ENCODE data around the gene CD151. TPM values are rescaled to one million over a fixed set of nuclear protein-coding genes. Genes with fewer than 3 reads are reported as not detected.

The CD151 gene
- total RNA-seq, 2 experiments from 2014 or later, result 45.9 to 46.5 TPM

DNA sequence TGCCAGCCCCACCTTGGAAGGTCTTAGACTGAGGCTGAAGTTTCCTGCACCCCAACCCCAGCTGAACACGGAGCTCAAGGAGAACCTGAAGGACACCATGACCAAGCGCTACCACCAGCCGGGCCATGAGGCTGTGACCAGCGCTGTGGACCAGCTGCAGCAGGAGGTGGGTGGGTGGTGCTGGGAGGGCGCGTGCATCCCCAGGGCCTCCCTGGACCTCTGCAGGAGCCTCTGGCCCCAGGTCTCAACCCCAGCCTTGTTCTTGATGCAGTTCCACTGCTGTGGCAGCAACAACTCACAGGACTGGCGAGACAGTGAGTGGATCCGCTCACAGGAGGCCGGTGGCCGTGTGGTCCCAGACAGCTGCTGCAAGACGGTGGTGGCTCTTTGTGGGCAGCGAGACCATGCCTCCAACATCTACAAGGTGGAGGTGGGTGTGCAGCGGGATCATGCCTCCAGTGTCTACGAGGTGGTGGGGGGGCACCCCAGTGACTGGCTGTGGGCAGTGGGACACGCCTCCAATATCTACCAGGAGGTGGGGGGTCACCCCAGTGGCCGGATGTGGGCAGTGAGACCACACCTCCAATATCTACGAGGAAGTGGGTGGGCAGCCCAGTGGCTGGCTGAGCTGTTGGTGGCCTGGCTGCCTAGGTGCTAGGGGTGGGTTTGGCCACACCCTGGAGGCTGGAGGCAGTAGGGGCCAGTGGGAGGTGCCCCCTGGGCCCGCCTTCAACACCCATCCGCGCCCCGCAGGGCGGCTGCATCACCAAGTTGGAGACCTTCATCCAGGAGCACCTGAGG lies 4.6 kb downstream of the CD151 start:
- H3K4me3 Mint-ChIP-seq, result no peak overlapping the region
- peaks cover 3% of the 10 kb centered on the region for H3K27me3 Mint-ChIP-seq
- ChIA-PET CTCF (interaction anchor here (1.9 kb wide), 1 partner anchor 10 kb away, joined by 7 read pairs; no protein-coding TSS in a partner anchor), POLR2A (interaction anchor here (8.2 to 21.1 kb wide), 2 partner anchors 9 to 22 kb away, joined by 81 to 273 read pairs; partner anchors contain the start of genes CD151, CRACR2B, PNPLA2 and RPLP2)
- H3K27ac Mint-ChIP-seq, result no peak overlapping the region
- peaks cover 28% of the 10 kb centered on the region for H3K4me1 Mint-ChIP-seq (ENCODE audit: low read depth)
- TF ChIP-seq, protein P1, sequence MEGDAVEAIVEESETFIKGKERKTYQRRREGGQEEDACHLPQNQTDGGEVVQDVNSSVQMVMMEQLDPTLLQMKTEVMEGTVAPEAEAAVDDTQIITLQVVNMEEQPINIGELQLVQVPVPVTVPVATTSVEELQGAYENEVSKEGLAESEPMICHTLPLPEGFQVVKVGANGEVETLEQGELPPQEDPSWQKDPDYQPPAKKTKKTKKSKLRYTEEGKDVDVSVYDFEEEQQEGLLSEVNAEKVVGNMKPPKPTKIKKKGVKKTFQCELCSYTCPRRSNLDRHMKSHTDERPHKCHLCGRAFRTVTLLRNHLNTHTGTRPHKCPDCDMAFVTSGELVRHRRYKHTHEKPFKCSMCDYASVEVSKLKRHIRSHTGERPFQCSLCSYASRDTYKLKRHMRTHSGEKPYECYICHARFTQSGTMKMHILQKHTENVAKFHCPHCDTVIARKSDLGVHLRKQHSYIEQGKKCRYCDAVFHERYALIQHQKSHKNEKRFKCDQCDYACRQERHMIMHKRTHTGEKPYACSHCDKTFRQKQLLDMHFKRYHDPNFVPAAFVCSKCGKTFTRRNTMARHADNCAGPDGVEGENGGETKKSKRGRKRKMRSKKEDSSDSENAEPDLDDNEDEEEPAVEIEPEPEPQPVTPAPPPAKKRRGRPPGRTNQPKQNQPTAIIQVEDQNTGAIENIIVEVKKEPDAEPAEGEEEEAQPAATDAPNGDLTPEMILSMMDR (IDR thresholded peaks at IDR 0.05), result no peak
- DNase-seq, result no peak
- H3K36me3 Mint-ChIP-seq (ENCODE audit: low read depth), result peaks cover 19% of the 10 kb centered on the region
- no peak for ATAC-seq
- no peaks in the 10 kb centered on the region for H3K9me3 Mint-ChIP-seq
- intact Hi-C loops (cut with micrococcal nuclease), result no loop called here

DNA sequence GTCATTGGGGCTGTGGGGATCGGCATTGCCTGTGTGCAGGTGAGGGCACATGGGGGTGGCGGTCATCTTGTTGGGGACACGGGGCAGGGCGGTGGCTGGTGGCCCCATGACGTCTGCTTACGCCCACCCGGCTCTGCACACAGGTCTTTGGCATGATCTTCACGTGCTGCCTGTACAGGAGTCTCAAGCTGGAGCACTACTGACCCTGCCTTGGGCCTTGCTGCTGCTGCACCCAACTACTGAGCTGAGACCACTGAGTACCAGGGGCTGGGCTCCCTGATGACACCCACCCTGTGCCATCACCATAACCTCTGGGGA lies 5.2 kb downstream of the CD151 start:
- TF ChIP-seq, protein P1 (IDR thresholded peaks at IDR 0.05), result no peak
- Mint-ChIP-seq H3K4me1 (ENCODE audit: low read depth) (peaks cover 28% of the 10 kb centered on the region), H3K9me3 (no peaks in the 10 kb centered on the region), H3K27ac (no peak overlapping the region), H3K27me3 (peaks cover 3% of the 10 kb centered on the region), H3K36me3 (ENCODE audit: low read depth) (peaks cover 19% of the 10 kb centered on the region), H3K4me3 (no peak overlapping the region)
- POLR2A ChIA-PET, result interaction anchor here (8.2 to 21.1 kb wide), 2 partner anchors 9 to 22 kb away, joined by 81 to 273 read pairs; partner anchors contain the start of genes CD151, CRACR2B, PNPLA2 and RPLP2
- CTCF ChIA-PET, result interaction anchor here (1.9 kb wide), 1 partner anchor 10 kb away, joined by 7 read pairs; no protein-coding TSS in a partner anchor
- intact Hi-C loops (cut with micrococcal nuclease), result no loop called here
- ATAC-seq (no peak), DNase-seq (no peak)

DNA sequence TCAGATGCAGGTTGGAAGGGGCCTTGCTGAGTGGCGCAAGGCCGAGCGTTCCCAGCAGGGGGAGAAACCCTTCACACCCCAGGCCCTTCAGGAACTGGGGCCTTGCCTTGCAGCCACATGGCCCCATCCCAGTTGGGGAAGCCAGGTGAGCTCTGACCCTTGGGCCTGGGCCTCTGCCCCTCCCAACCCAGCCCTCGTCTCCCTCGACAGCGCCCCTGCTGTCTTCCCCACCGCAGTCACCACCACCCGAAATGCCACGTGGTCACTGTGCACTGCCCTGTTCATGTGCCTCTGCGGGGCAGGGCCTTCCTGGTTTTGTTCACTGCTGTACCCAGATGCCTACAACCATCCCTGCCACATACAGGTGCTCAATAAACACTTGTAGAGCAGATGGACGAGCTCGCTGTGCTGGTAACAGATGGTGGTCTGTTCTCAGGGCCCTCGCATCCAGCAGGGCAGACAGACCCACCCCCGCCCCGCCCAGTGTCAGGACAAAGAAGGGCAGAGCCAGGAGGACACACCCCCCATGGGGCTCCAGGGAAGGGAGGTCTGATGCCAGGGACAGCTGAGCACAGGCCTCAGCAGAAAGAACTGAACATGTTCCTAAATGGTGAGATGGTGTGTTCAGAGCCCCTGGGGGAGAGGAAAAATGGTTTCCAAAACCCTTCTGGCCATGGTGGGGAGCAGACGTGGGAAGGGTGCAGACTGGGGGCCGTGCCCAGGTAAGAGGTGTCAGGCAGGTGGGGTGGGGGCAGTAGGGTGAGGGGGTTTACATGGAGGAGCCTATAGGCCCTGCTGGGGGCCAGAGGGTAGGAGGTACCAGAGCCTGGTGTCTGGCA lies 5.9 kb downstream of the CD151 start:
- Mint-ChIP-seq H3K27me3 (peaks cover 3% of the 10 kb centered on the region), H3K4me3 (no peak overlapping the region), H3K9me3 (no peaks in the 10 kb centered on the region), H3K27ac (peak overlapping the region; percentile 46), H3K4me1 (ENCODE audit: low read depth) (peaks cover 31% of the 10 kb centered on the region), H3K36me3 (ENCODE audit: low read depth) (peaks cover 19% of the 10 kb centered on the region)
- TF ChIP-seq, protein P1 (IDR thresholded peaks at IDR 0.05), result no peak
- intact Hi-C loops (cut with micrococcal nuclease), result no loop called here
- ChIA-PET POLR2A (interaction anchor here (8.2 to 21.1 kb wide), 2 partner anchors 10 to 23 kb away, joined by 81 to 273 read pairs; partner anchors contain the start of genes CD151, CRACR2B, PNPLA2 and RPLP2), CTCF (interaction anchor here (1.9 kb wide), 1 partner anchor 9 kb away, joined by 7 read pairs; no protein-coding TSS in a partner anchor)
- ATAC-seq (no peak), DNase-seq (no peak)

DNA sequence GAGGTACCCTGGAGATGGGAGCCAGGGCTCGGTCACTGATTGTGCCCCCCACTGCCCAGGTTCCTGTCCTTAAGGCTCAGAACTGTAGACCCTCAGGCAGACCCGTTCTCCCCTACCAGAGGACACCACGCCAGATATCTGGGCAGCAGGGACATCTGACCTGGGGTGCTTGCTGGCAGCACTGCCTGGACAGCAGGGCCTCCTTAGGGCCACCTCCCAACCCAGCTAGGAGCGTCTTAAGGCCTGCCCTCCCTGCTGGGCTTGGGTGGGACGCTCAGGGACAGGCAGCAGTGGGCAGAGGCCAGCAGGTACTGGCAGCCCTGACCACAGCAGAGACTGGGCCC lies 6.5 kb downstream of the CD151 start:
- Mint-ChIP-seq H3K27ac (no peak overlapping the region), H3K4me1 (ENCODE audit: low read depth) (peaks cover 31% of the 10 kb centered on the region), H3K36me3 (ENCODE audit: low read depth) (peaks cover 19% of the 10 kb centered on the region), H3K9me3 (no peaks in the 10 kb centered on the region), H3K4me3 (no peak overlapping the region), H3K27me3 (peaks cover 1% of the 10 kb centered on the region)
- intact Hi-C loops (cut with micrococcal nuclease), result no loop called here
- POLR2A ChIA-PET, result interaction anchor here (8.2 to 21.1 kb wide), 2 partner anchors 11 to 23 kb away, joined by 81 to 273 read pairs; partner anchors contain the start of genes CD151, CRACR2B, PNPLA2 and RPLP2
- no peak for ATAC-seq
- no peak for DNase-seq
- CTCF ChIA-PET, result no interaction called here
- TF ChIP-seq, protein P1 (IDR thresholded peaks at IDR 0.05), result no peak
